Erythroblast (primary cell): ENCODE measurements around the gene CTPS2.
"Not testable (repeated sequence)": the region's sequence is repeated elsewhere in the genome, so short reads cannot be mapped to it uniquely, and the experiment has no call there.

Experiments
- GATA1 ChIP-seq: IDR thresholded peaks from 2 replicates; pipeline ENCODE4 v1.6.1; 2011; ENCODE audit warnings: low read depth, mild to moderate bottlenecking, control low read depth, low read length, moderate library complexity
- POLR2A ChIP-seq: IDR thresholded peaks from 2 replicates; pipeline ENCODE4 v1.6.1; 2011; ENCODE audit warnings: mild to moderate bottlenecking, low read length

GRCh38 chrX:16580004-16580797, 132.3 kb downstream of the CTPS2 start:
- not testable (repeated sequence) for TF ChIP-seq POLR2A, GATA1
